Breast epithelium (tissue), 4 donors: ENCODE results near the gene HADH. TPM values are rescaled to one million over a fixed set of nuclear protein-coding genes. Genes with fewer than 3 reads are reported as not detected.
A peak's percentile ranks its signal among the peaks of the same experiment; 100 is the strongest.

Experiments
- DNase-seq, 2 donors: peaks; one replicate each; pipeline ENCODE4 v3.0.0-alpha.2; 2019; ENCODE audit warnings: low spot score in 2 of 2
- H3K27ac ChIP-seq, 2 donors: fragments of 200-600 bp; sonication (generic) in 1 of 2; one replicate each; pipeline ENCODE4 v1.5.1; 2016 to 2019; ENCODE audit warnings: mild to moderate bottlenecking in 1 of 2
- H3K27me3 ChIP-seq, 2 donors: fragments of 200-600 bp; sonication (generic) in 1 of 2; one replicate each; pipeline versions ENCODE4 v1.5.1 to v1.6.0; 2017 to 2019; ENCODE audit warnings: control low read depth in 1 of 2, mild to moderate bottlenecking in 1 of 2
- H3K36me3 ChIP-seq: fragments of 200-600 bp; one replicate; pipeline ENCODE4 v1.5.1; 2019
- H3K4me1 ChIP-seq, 2 donors: fragments of 200-600 bp; sonication (generic); one replicate each; pipeline ENCODE4 v1.5.1; 2016 to 2019; ENCODE audit warnings: control low read depth in 1 of 2
- H3K4me3 ChIP-seq, 3 donors: fragments of 200-600 bp; sonication (generic); 1 replicate in 2 of 3; 2 replicates in 1 of 3; pipeline ENCODE4 v1.5.1; 2016 to 2019; ENCODE audit warnings: mild to moderate bottlenecking in 3 of 3, moderate library complexity in 2 of 3
- H3K9me3 ChIP-seq, 2 donors: fragments of 200-600 bp; sonication (generic) in 1 of 2; one replicate each; pipeline ENCODE4 v1.5.1; 2016 to 2019; ENCODE audit warnings: control low read depth in 1 of 2
- CTCF ChIP-seq, 3 donors: fragments of 450-650 bp; IDR thresholded peaks; one replicate each; pipeline ENCODE4 v1.5.1; 2016 to 2017; ENCODE audit warnings: antibody characterized with exemption in 3 of 3, mild to moderate bottlenecking in 3 of 3, moderate library complexity in 3 of 3
- POLR2A ChIP-seq: fragments of 450-650 bp; IDR thresholded peaks from one replicate; pipeline ENCODE4 v1.6.1; 2016; ENCODE audit warnings: antibody characterized with exemption, mild to moderate bottlenecking, moderate library complexity
- POLR2AphosphoS5 ChIP-seq, 3 donors: sonication (generic); formaldehyde crosslinking; IDR thresholded peaks; one replicate each; pipeline ENCODE4 v1.6.1; 2017; ENCODE audit warnings: antibody characterized with exemption in 3 of 3
- intact Hi-C: fragments of 100-400 bp; cut with DNase I; formaldehyde crosslinking; loops from one replicate; pipeline ENCODE4 v1.15.1; 2023; ENCODE audit warnings: low total_unique reads
- total RNA-seq, 3 donors: library from RNA; depleted of rRNA; stranded (reverse); fragments of >200 nt; gene quantifications; one replicate each; pipeline ENCODE4 v1.1.0, GENCODE V29; 2016

The HADH gene
- total RNA-seq, 3 donors from 2014 or later = 48.8 to 152 (median 77.7) TPM

- H3K36me3 ChIP-seq = no peaks in the 10 kb centered on the region
Observed at GRCh38 chr4:108024878-108025165, 35.1 kb downstream of the HADH start.

DNA sequence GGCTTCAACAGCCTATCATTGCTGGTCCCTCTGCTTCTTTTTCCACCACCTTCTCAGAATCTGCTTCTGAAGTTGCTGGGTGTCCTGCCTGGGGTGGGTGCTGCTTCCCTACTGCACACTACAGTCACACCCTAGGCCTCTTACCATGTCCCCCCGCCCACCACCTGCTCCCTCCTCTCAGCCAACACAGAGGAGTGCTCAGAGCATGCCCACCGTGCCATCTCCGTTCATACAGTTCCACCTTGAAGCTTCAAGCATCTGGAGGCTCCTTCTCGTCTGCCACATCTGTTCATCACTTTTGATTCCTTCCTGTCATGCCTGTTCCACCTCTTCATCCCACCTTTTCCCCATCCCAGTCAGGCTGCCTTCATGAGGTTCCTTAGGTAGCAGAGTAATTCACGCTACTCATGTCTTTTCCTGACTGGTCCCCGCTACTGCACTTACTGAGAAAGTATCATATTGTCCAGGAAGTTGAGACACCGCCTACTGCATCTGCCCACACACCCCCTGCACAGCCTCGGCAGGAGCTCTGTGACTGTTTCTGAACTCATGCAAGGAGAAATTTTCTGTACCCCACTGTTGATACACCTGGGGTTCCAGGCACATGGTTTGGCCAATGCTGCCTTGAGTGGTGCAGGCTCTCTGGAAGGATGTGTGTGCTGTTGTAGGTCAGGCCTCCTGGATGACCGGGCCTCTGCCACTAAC lies 39.5 kb downstream of the HADH start:
- Histone ChIP-seq H3K27me3 (no peaks in the 10 kb centered on the region), H3K4me3 (no peak overlapping the region), H3K9me3 (no peaks in the 10 kb centered on the region), H3K36me3 (no peaks in the 10 kb centered on the region), H3K27ac (no peak overlapping the region), H3K4me1 (no peaks in the 10 kb centered on the region)
- intact Hi-C loops = no loop called here
- DNase-seq = no peak
- TF ChIP-seq POLR2A = no peak

More at GRCh38 chr4:108024878-108025165, 35.1 kb downstream of the HADH start:
- intact Hi-C loops = no loop called here
- no peak for TF ChIP-seq CTCF (IDR thresholded peaks at IDR 0.05)
- no peak for TF ChIP-seq POLR2A
- TF ChIP-seq POLR2AphosphoS5 (IDR thresholded peaks at IDR 0.05) = no peak
- Histone ChIP-seq H3K4me3 (no peak overlapping the region), H3K27ac (no peak overlapping the region), H3K27me3 (no peaks in the 10 kb centered on the region), H3K4me1 (no peaks in the 10 kb centered on the region), H3K9me3 (no peaks in the 10 kb centered on the region)
- DNase-seq = no peak

- H3K9me3 ChIP-seq = no peaks in the 10 kb centered on the region
- no peak for DNase-seq
- intact Hi-C loops = no loop called here
- TF ChIP-seq POLR2AphosphoS5 (IDR thresholded peaks at IDR 0.05) (no peak), CTCF (IDR thresholded peaks at IDR 0.05) (no peak), POLR2A (no peak)
- no peak overlapping the region for H3K4me3 ChIP-seq
- no peaks in the 10 kb centered on the region for H3K4me1 ChIP-seq
- no peaks in the 10 kb centered on the region for H3K36me3 ChIP-seq
- no peak overlapping the region for H3K27ac ChIP-seq
- no peaks in the 10 kb centered on the region for H3K27me3 ChIP-seq
Observed at GRCh38 chr4:108029731-108030130, 40.0 kb downstream of the HADH start.

GRCh38 chr4:108030332-108030731 lies 40.6 kb downstream of the HADH start:
- H3K36me3 ChIP-seq = peaks cover 5% of the 10 kb centered on the region
- no peak for DNase-seq
- no peak overlapping the region for H3K4me3 ChIP-seq
- no peaks in the 10 kb centered on the region for H3K9me3 ChIP-seq
- intact Hi-C loops = no loop called here
- H3K27ac ChIP-seq = no peak overlapping the region
- H3K27me3 ChIP-seq = no peaks in the 10 kb centered on the region
- no peaks in the 10 kb centered on the region for H3K4me1 ChIP-seq
- peak in 1 of 3 donors; percentile 33 for TF ChIP-seq CTCF (IDR thresholded peaks at IDR 0.05)
- TF ChIP-seq POLR2AphosphoS5 (IDR thresholded peaks at IDR 0.05) = no peak
- TF ChIP-seq POLR2A = no peak

- no peak for TF ChIP-seq CTCF (IDR thresholded peaks at IDR 0.05)
- TF ChIP-seq POLR2A = no peak
- TF ChIP-seq POLR2AphosphoS5 (IDR thresholded peaks at IDR 0.05) = no peak
- H3K9me3 ChIP-seq = no peaks in the 10 kb centered on the region
- no peaks in the 10 kb centered on the region for H3K27me3 ChIP-seq
- no peaks in the 10 kb centered on the region for H3K4me1 ChIP-seq
- H3K27ac ChIP-seq = no peak overlapping the region
- intact Hi-C loops = no loop called here
- peaks cover 6% of the 10 kb centered on the region for H3K36me3 ChIP-seq
- H3K4me3 ChIP-seq = no peak overlapping the region
- DNase-seq = no peak
Observed at GRCh38 chr4:108031427-108032083, 41.9 kb downstream of the HADH start.
